GM12874 (cell line): ENCODE data around the gene TSPAN18.

Source experiments
- TF ChIP-seq, protein P1 (sequence below): IDR thresholded peaks from 2 replicates; pipeline ENCODE4 v1.5.1; 2011; ENCODE audit warnings: low read depth, mild to moderate bottlenecking, control low read depth, low read length, moderate library complexity; ENCODE audit not compliant: insufficient read depth

TSPAN18 gene

GRCh38 chr11:44893308-44893822 is 166.6 kb downstream of the TSPAN18 start:
- TF ChIP-seq, protein P1, sequence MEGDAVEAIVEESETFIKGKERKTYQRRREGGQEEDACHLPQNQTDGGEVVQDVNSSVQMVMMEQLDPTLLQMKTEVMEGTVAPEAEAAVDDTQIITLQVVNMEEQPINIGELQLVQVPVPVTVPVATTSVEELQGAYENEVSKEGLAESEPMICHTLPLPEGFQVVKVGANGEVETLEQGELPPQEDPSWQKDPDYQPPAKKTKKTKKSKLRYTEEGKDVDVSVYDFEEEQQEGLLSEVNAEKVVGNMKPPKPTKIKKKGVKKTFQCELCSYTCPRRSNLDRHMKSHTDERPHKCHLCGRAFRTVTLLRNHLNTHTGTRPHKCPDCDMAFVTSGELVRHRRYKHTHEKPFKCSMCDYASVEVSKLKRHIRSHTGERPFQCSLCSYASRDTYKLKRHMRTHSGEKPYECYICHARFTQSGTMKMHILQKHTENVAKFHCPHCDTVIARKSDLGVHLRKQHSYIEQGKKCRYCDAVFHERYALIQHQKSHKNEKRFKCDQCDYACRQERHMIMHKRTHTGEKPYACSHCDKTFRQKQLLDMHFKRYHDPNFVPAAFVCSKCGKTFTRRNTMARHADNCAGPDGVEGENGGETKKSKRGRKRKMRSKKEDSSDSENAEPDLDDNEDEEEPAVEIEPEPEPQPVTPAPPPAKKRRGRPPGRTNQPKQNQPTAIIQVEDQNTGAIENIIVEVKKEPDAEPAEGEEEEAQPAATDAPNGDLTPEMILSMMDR: no peak

- TF ChIP-seq, protein P1: peak; percentile 93
These were observed 167.3 kb downstream of the TSPAN18 start for GRCh38 chr11:44893846-44894617.

- TF ChIP-seq, protein P1: no peak
These were observed 173.2 kb downstream of the TSPAN18 start for GRCh38 chr11:44899959-44900358.

DNA sequence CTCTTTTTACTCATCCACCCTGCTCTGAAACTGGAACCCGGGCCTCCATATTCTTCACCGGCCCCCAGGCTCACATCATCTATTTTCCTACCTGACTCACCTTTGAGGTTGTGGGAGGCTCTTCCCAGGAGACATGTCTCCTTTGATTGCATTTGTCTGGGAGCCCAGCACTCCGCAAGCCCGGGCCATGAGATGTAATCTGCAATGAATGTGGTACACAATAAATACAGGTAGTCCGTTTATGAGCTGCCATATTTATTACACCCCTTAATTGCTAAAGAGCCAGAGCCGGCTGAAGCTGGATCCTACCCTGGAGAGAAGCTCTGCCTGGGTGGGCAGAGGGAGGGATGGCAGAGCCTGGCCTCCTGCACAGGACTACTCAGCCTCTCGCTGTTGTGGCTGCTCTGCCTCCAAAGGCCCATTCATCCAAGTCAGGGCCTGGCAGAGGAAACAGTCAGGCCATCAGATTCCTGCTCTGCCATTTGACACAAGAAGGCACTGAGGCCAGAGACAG is 174.4 kb downstream of the TSPAN18 start:
- TF ChIP-seq, protein P1: no peak

- TF ChIP-seq, protein P1: no peak
These were observed 175.0 kb downstream of the TSPAN18 start for GRCh38 chr11:44901786-44902185.

GRCh38 chr11:44903035-44903434 is 176.3 kb downstream of the TSPAN18 start:
- TF ChIP-seq, protein P1: no peak

DNA sequence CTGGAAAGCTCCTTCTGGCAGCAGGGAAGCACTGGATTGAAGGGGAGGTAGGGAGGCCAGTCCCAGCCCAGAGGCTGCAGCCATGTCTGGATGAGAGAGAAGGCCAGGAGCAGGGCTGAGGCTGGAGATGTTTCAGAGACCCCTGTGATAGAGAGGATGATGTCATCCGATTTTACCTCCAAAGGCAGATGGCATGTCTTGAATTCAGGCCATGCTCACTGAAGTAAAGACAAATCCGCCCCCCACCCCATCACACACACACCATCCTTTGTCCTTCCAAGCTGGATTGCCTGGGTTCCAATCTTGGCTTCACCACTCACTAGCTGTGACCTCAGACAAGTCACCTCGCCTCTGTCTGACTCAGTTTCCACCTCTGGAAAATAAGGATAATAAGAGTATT is 176.8 kb downstream of the TSPAN18 start:
- TF ChIP-seq, protein P1: no peak
